ENCODE data around the gene ZNF768. TPM values are rescaled to one million over a fixed set of nuclear protein-coding genes. Genes with fewer than 3 reads are reported as not detected.

The ZNF768 gene
- total and polyA plus RNA-seq, 2 of the 13 experiments (the other 11 are each of a cell fraction or from before 2014, with no cell fraction given) = 26.7 to 34.4 TPM

DNA sequence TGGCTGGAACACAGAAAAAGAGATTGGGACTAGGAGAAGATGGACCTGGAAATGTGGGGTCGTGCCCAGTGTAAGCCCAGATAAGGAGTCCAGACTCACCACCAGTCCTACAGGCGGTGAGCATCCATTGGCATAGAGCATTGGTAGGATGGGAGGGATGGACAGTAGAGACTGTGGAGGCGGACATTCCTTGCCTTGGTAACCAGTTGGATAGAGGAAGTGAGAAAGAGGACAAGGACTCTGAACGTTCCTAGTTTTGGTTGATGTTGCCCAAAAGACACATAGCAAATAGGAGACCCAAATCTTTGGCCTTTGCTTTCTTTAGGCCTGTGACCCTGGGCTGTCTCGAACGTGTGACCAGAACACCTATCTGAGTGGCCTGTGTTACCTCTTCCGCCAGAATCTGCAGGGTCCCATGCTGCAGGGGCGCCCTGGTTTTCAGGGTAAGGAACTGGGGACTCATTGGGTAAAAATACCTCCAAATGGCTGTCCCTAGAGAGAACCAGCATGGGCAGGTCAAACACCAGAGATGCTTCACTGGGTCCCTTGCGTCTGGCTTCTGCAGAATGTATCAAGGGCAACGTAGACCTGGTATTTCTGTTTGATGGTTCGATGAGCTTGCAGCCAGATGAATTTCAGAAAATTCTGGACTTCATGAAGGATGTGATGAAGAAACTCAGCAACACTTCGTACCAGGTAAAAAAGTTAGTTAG lies 47.4 kb downstream of the ZNF768 start:
- Histone ChIP-seq H3K4me2 (ENCODE audit: low read depth, low read length) (no peak overlapping the region), H3K36me3 (replicated peaks in 1 of 2; ENCODE audit: control insufficient read depth in 1 of 2, insufficient read depth in 2 of 2, low read length in 2 of 2) (no peaks in the 10 kb centered on the region), H4K20me1 (ENCODE audit: insufficient read depth, low read length) (no peaks in the 10 kb centered on the region), H3K27me3 (ENCODE audit: control insufficient read depth in 1 of 2, insufficient read depth in 2 of 2, low read length in 2 of 2) (peaks cover 3 to 15% of the 10 kb centered on the region in 2 experiments; a peak in 3 of 5 replicates), H2AFZ (ENCODE audit: low read length) (no peak overlapping the region), H3K27ac (ENCODE audit: extremely low read length, insufficient read depth, low read length) (no peak overlapping the region), H3K4me1 (ENCODE audit: insufficient read depth, low read length) (peaks cover 24% of the 10 kb centered on the region), H3K4me3 (replicated peaks in 1 of 3; ENCODE audit: insufficient read depth in 1 of 3, low read depth in 2 of 3, low read length in 3 of 3) (no peak overlapping the region), H3K9me3 (ENCODE audit: low read length) (no peaks in the 10 kb centered on the region), H3K9ac (ENCODE audit: insufficient read depth, low read depth, low read length) (no peak overlapping the region), H3K79me2 (ENCODE audit: insufficient read depth, low read length) (no peaks in the 10 kb centered on the region)
- ATAC-seq (no peak), DNase-seq (ENCODE audit: low spot score) (no peak), FAIRE-seq (peak; percentile 47)
- TF ChIP-seq ZFP37 (CRISPR knock-in tag; IDR thresholded peaks at IDR 0.05; ENCODE audit: borderline replicate concordance) = no peak
- TF ChIP-seq ZNF629 (CRISPR knock-in tag; conservative IDR thresholded peaks at IDR 0.05) = no peak
- TF ChIP-seq ZNF709 (CRISPR knock-in tag; IDR thresholded peaks at IDR 0.05) = no peak
- TF ChIP-seq ZNF20 (CRISPR knock-in tag; IDR thresholded peaks at IDR 0.05) = no peak
- no peak for TF ChIP-seq HMG20A (CRISPR knock-in tag; IDR thresholded peaks at IDR 0.05; ENCODE audit: borderline replicate concordance)
- no peak for TF ChIP-seq ZNF383 (CRISPR knock-in tag; IDR thresholded peaks at IDR 0.05; ENCODE audit: borderline replicate concordance)
- no peak for TF ChIP-seq ZMYM4 (CRISPR knock-in tag; IDR thresholded peaks at IDR 0.05)
- no peak for TF ChIP-seq ZNF674 (CRISPR knock-in tag; IDR thresholded peaks at IDR 0.05; ENCODE audit: low read depth)
- no peak for TF ChIP-seq ZNF605 (CRISPR knock-in tag; IDR thresholded peaks at IDR 0.05)
- TF ChIP-seq ZNF713 (CRISPR knock-in tag; IDR thresholded peaks at IDR 0.05) = no peak
- no peak for TF ChIP-seq KAT8 (CRISPR knock-in tag; IDR thresholded peaks at IDR 0.05)
- TF ChIP-seq ETV6 (CRISPR knock-in tag; conservative IDR thresholded peaks at IDR 0.05) = no peak
- TF ChIP-seq ZNF432 (CRISPR knock-in tag; IDR thresholded peaks at IDR 0.05; ENCODE audit: borderline replicate concordance) = no peak
- TF ChIP-seq, protein P1, sequence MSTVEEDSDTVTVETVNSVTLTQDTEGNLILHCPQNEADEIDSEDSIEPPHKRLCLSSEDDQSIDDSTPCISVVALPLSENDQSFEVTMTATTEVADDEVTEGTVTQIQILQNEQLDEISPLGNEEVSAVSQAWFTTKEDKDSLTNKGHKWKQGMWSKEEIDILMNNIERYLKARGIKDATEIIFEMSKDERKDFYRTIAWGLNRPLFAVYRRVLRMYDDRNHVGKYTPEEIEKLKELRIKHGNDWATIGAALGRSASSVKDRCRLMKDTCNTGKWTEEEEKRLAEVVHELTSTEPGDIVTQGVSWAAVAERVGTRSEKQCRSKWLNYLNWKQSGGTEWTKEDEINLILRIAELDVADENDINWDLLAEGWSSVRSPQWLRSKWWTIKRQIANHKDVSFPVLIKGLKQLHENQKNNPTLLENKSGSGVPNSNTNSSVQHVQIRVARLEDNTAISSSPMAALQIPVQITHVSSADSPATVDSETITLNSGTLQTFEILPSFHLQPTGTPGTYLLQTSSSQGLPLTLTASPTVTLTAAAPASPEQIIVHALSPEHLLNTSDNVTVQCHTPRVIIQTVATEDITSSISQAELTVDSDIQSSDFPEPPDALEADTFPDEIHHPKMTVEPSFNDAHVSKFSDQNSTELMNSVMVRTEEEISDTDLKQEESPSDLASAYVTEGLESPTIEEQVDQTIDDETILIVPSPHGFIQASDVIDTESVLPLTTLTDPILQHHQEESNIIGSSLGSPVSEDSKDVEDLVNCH (CRISPR knock-in tag; IDR thresholded peaks at IDR 0.05) = no peak
- TF ChIP-seq, protein P2, sequence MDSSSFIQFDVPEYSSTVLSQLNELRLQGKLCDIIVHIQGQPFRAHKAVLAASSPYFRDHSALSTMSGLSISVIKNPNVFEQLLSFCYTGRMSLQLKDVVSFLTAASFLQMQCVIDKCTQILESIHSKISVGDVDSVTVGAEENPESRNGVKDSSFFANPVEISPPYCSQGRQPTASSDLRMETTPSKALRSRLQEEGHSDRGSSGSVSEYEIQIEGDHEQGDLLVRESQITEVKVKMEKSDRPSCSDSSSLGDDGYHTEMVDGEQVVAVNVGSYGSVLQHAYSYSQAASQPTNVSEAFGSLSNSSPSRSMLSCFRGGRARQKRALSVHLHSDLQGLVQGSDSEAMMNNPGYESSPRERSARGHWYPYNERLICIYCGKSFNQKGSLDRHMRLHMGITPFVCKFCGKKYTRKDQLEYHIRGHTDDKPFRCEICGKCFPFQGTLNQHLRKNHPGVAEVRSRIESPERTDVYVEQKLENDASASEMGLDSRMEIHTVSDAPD (CRISPR knock-in tag; IDR thresholded peaks at IDR 0.05) = no peak
- no peak for TF ChIP-seq GFI1 (CRISPR knock-in tag; IDR thresholded peaks at IDR 0.05; ENCODE audit: borderline replicate concordance)
- TF ChIP-seq, protein P3, sequence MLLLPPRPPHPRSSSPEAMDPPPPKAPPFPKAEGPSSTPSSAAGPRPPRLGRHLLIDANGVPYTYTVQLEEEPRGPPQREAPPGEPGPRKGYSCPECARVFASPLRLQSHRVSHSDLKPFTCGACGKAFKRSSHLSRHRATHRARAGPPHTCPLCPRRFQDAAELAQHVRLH (CRISPR knock-in tag; IDR thresholded peaks at IDR 0.05; ENCODE audit: borderline replicate concordance, low read depth) = no peak
- TF ChIP-seq CREM (IDR thresholded peaks at IDR 0.05) = no peak
- no peak for TF ChIP-seq CREM (CRISPR knock-in tag; IDR thresholded peaks at IDR 0.05)
- no TSS peak for BruUV-seq (replicated peaks)
- CTCF ChIA-PET (ENCODE audit: low intra/inter-chr PET ratio, low total read pairs) = no interaction called here
- 56% methylated on average over 12 of the region's 12 CpGs for WGBS (ENCODE audit: low lambda C conversion rate)
- in situ Hi-C loops (cut with HindIII; ENCODE audit: extremely low pct_ligation_motif_present, low pct_unique_long_range_greater_than_20kb) (no loop called here), intact Hi-C loops (cut with micrococcal nuclease; ENCODE audit: unreplicated experiment) (no loop called here)
- POLR2A ChIA-PET = no interaction called here

Measured in HepG2 (cell line).